Measurements from ENCODE around the gene LY6G5C. TPM values are rescaled to one million over a fixed set of nuclear protein-coding genes. Genes with fewer than 3 reads are reported as not detected.

The LY6G5C gene
- total RNA-seq, 1 experiment from 2014 or later: 1.7 TPM

DNA sequence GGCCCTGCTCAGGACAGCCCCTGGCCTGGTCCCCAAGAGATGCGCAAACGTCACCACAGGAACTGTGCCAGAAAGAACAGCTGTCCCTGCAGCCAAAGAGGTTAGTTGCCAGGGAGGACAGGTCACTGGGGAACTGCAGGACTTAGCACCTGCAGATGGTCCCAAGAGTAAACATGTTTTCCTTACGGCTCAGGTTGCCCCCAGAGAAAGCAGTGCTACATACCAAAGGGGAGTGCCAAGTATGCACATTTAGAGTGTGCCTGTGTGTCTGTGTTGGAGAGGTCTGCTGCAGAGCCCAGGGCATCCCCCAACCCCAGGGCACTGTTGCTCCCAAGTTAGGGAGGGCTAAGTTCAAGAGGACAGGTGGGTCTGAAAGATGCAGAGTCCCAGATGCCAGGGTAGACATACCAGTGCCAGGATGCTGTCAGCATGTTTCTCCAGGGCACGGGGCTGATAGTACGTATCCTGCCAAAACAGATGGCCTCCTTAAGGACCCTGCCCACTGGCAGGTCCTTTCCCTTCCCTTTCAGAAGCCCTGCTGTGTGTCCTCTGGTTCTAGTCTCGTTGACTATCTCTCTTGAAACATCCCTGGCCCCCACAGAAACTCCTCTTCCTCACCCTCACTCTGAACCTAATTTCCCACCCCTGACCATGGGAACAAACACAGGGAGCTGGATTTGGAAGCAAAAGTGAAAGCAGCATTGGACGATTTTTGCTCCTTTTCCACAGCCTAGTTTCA, 21.0 kb upstream of the LY6G5C start:
- no TSS peak for BruUV-seq (replicated peaks)
- Histone ChIP-seq H3K79me2 (ENCODE audit: insufficient read depth, low read length) (peaks cover 13% of the 10 kb centered on the region), H3K4me2 (ENCODE audit: low read length) (peak overlapping the region; percentile 77), H3K9ac (ENCODE audit: low read length) (peak overlapping the region; percentile 85), H3K4me1 (ENCODE audit: control insufficient read depth in 1 of 2, insufficient read depth in 2 of 2, low read length in 2 of 2) (peaks cover 7 to 15% of the 10 kb centered on the region in 2 experiments; a peak in 3 of 4 replicates), H3K9me3 (ENCODE audit: control insufficient read depth in 1 of 2, insufficient read depth in 1 of 2, low read depth in 1 of 2, low read length in 2 of 2) (no peaks in the 10 kb centered on the region), H2AFZ (ENCODE audit: low read depth, low read length, poor library complexity, severe bottlenecking) (no peak overlapping the region), H3K27me3 (ENCODE audit: insufficient read depth, low read length) (no peaks in the 10 kb centered on the region), H3K4me3 (replicated peaks in 1 of 2; ENCODE audit: low read depth in 1 of 2, low read length in 2 of 2) (peak overlapping the region; percentile 89 to 98), H3K9me2 (ENCODE audit: insufficient read depth) (no peaks in the 10 kb centered on the region), H4K20me1 (ENCODE audit: insufficient read depth) (no peaks in the 10 kb centered on the region), H3K27ac (ENCODE audit: low read depth, low read length) (no peak overlapping the region), H3K36me3 (ENCODE audit: control insufficient read depth in 1 of 2, insufficient read depth in 2 of 2, low read length in 2 of 2) (0 out of 4 replicates have a peak, but pooled peaks cover 0 to under 1% of the 10 kb centered on the region in 2 experiments)
- intact Hi-C loops (cut with micrococcal nuclease): loop anchor here (2.0 kb wide), 1 partner anchor 37 kb away; no protein-coding TSS in a partner anchor
- CTCF ChIA-PET: no interaction called here
- RAD21 ChIA-PET (ENCODE audit: low non-redundant PET in 1 of 2, low total read pairs in 2 of 2, uncharacterized antibody in 2 of 2, unreplicated experiment in 2 of 2): no interaction called here
- POLR2A ChIA-PET: interaction anchor here (1.6 kb wide), 1 partner anchor 126 kb away, joined by 5 read pairs; the partner anchor contains the start of gene HSPA1B
- TF ChIP-seq FOSL1 (IDR thresholded peaks at IDR 0.05; ENCODE audit: low read depth) (no peak), SIN3A (IDR thresholded peaks at IDR 0.05; ENCODE audit: low read depth) (no peak), ZNF274 (IDR thresholded peaks at IDR 0.05; ENCODE audit: low read depth, low read length) (no peak), RAD21 (IDR thresholded peaks at IDR 0.05; ENCODE audit: low read depth) (no peak), EZH2 (IDR thresholded peaks at IDR 0.05) (no peak), POLR2A (IDR thresholded peaks at IDR 0.05; ENCODE audit: borderline replicate concordance, extremely low read depth, insufficient read depth, insufficient read length) (no peak), EZH2phosphoT487 (IDR thresholded peaks at IDR 0.05; ENCODE audit: borderline replicate concordance) (no peak), SP1 (IDR thresholded peaks at IDR 0.05; ENCODE audit: low read depth) (no peak), CBX3 (IDR thresholded peaks at IDR 0.05; ENCODE audit: low read depth) (no peak)
- DNase-seq (ENCODE audit: low read depth, low spot score) (no peak), ATAC-seq (no peak)

DNA sequence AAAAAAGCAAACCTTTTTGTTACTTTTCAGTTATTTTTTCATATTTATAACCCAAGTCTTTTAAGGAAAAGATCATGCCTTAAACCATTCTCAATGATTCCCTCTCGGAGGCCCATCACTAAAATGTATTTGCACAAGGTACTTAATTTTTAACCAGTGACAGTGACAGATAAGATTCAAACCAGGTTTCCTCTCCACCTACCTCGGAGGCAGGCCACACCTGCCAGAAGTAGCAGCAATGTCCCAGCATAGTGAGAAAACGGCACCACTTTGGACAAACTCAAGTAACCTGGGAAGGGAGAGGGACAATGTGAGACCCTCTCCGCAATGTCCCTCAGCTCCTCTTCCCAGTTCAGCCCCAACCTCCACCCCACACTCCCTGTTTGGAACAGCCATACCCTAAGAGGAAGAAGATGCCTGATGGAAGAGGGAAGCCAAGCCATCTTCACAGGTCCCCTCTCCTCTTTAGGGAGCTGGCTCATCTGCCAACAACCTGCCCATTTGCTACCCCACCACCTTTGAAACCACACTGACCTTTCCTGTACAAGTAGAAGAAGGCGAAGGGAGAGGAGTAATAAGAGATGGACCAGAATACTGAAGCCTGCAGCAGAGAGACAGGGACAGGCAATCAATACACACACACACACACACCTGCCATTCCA, 20.0 kb upstream of the LY6G5C start:
- H3K9me2 ChIP-seq (ENCODE audit: insufficient read depth): no peaks in the 10 kb centered on the region
- DNase-seq (ENCODE audit: low read depth, low spot score): no peak
- intact Hi-C loops (cut with micrococcal nuclease): no loop called here
- H2AFZ ChIP-seq (ENCODE audit: low read depth, low read length, poor library complexity, severe bottlenecking): no peak overlapping the region
- ChIA-PET RAD21 (ENCODE audit: low non-redundant PET in 1 of 2, low total read pairs in 2 of 2, uncharacterized antibody in 2 of 2, unreplicated experiment in 2 of 2) (no interaction called here), POLR2A (no interaction called here), CTCF (no interaction called here)
- TF ChIP-seq POLR2AphosphoS5 (IDR thresholded peaks at IDR 0.05; ENCODE audit: low read depth, low read length): no peak
- no peak for TF ChIP-seq JUND (IDR thresholded peaks at IDR 0.05)
- no peak for TF ChIP-seq SRF (IDR thresholded peaks at IDR 0.05; ENCODE audit: low read depth)
- TF ChIP-seq EGR1 (IDR thresholded peaks at IDR 0.05; ENCODE audit: low read depth): no peak
- TF ChIP-seq CEBPB (IDR thresholded peaks at IDR 0.05; ENCODE audit: low read depth): no peak
- TF ChIP-seq POLR2A (IDR thresholded peaks at IDR 0.05; ENCODE audit: borderline replicate concordance, extremely low read depth, insufficient read depth, insufficient read length): no peak
- no peak for TF ChIP-seq ZNF274 (IDR thresholded peaks at IDR 0.05; ENCODE audit: low read depth, low read length)
- TF ChIP-seq, protein P1, sequence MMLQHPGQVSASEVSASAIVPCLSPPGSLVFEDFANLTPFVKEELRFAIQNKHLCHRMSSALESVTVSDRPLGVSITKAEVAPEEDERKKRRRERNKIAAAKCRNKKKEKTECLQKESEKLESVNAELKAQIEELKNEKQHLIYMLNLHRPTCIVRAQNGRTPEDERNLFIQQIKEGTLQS (IDR thresholded peaks at IDR 0.05): no peak
- no peak for TF ChIP-seq YY1 (IDR thresholded peaks at IDR 0.05; ENCODE audit: extremely low read depth, insufficient replicate concordance, low read depth, low read length)
- no peak for TF ChIP-seq SP1 (IDR thresholded peaks at IDR 0.05; ENCODE audit: low read depth)
- TF ChIP-seq EZH2phosphoT487 (IDR thresholded peaks at IDR 0.05; ENCODE audit: borderline replicate concordance): no peak
- no peak for TF ChIP-seq RAD21 (IDR thresholded peaks at IDR 0.05; ENCODE audit: low read depth)
- no peak for TF ChIP-seq EZH2 (IDR thresholded peaks at IDR 0.05)
- no peak for TF ChIP-seq ELF1 (IDR thresholded peaks at IDR 0.05; ENCODE audit: borderline replicate concordance, low read depth)
- no peak for TF ChIP-seq FOSL1 (IDR thresholded peaks at IDR 0.05; ENCODE audit: low read depth)
- no peak for TF ChIP-seq ZFX (IDR thresholded peaks at IDR 0.05)
- TF ChIP-seq TCF7L2 (IDR thresholded peaks at IDR 0.05; ENCODE audit: borderline replicate concordance, extremely low read depth, insufficient read depth, insufficient read length): no peak
- no peaks in the 10 kb centered on the region for H3K9me3 ChIP-seq (ENCODE audit: control insufficient read depth in 1 of 2, insufficient read depth in 1 of 2, low read depth in 1 of 2, low read length in 2 of 2)
- no peaks in the 10 kb centered on the region for H3K27me3 ChIP-seq (ENCODE audit: insufficient read depth, low read length)
- BruUV-seq (replicated peaks): no TSS peak
- ATAC-seq: no peak
- H4K20me1 ChIP-seq (ENCODE audit: insufficient read depth): no peaks in the 10 kb centered on the region
- no peak overlapping the region for H3K9ac ChIP-seq (ENCODE audit: low read length)
- H3K4me2 ChIP-seq (ENCODE audit: low read length): no peak overlapping the region
- H3K79me2 ChIP-seq (ENCODE audit: insufficient read depth, low read length): peaks cover 13% of the 10 kb centered on the region
- no peak overlapping the region for H3K27ac ChIP-seq (ENCODE audit: low read depth, low read length)
- no peak overlapping the region for H3K4me3 ChIP-seq (replicated peaks in 1 of 2; ENCODE audit: low read depth in 1 of 2, low read length in 2 of 2)
- H3K36me3 ChIP-seq (ENCODE audit: control insufficient read depth in 1 of 2, insufficient read depth in 2 of 2, low read length in 2 of 2): peaks cover 0 to 8% of the 10 kb centered on the region in 2 experiments; a peak in 2 of 4 replicates
- H3K4me1 ChIP-seq (ENCODE audit: control insufficient read depth in 1 of 2, insufficient read depth in 2 of 2, low read length in 2 of 2): peaks cover 7 to 15% of the 10 kb centered on the region in 2 experiments; a peak in 3 of 4 replicates
